ENCODE data around the gene C1QTNF8.

The C1QTNF8 gene

GRCh38 chr16:1096169-1097082 is at the start of gene C1QTNF8:
Gene C1QTNF8, minus strand, starts transcription at chr16:1096244. Its CDS starts 1,322 bp downstream, at chr16:1094922.
- no peak for DNase-seq

- no peak for DNase-seq
These were observed 49.5 kb upstream of the C1QTNF8 start for GRCh38 chr16:1145383-1146100.

GRCh38 chr16:1144476-1145382 is 48.7 kb upstream of the C1QTNF8 start:
- no peak for DNase-seq

- DNase-seq = no peak
These were observed 47.9 kb upstream of the C1QTNF8 start for GRCh38 chr16:1143761-1144450.

GRCh38 chr16:1142911-1143310 is 46.9 kb upstream of the C1QTNF8 start:
- DNase-seq = no peak

GRCh38 chr16:1141716-1142115 is 45.7 kb upstream of the C1QTNF8 start:
- DNase-seq = no peak

GRCh38 chr16:1141191-1141590 is 45.1 kb upstream of the C1QTNF8 start:
- no peak for DNase-seq

- no peak for DNase-seq
These were observed 44.6 kb upstream of the C1QTNF8 start for GRCh38 chr16:1140582-1141162.

GRCh38 chr16:1137604-1138003 is 41.6 kb upstream of the C1QTNF8 start:
- no peak for DNase-seq

- DNase-seq = no peak
These were observed 39.4 kb upstream of the C1QTNF8 start for GRCh38 chr16:1135459-1135825.

- no peak for DNase-seq
These were observed 38.9 kb upstream of the C1QTNF8 start for GRCh38 chr16:1134776-1135458.

- DNase-seq = no peak
These were observed 37.9 kb upstream of the C1QTNF8 start for GRCh38 chr16:1133810-1134520.

- DNase-seq = no peak
These were observed 37.2 kb upstream of the C1QTNF8 start for GRCh38 chr16:1133271-1133670.

GRCh38 chr16:1132431-1132830 is 36.4 kb upstream of the C1QTNF8 start:
- DNase-seq = no peak

- DNase-seq = no peak
These were observed 35.4 kb upstream of the C1QTNF8 start for GRCh38 chr16:1131378-1131994.

- DNase-seq = no peak
These were observed 34.3 kb upstream of the C1QTNF8 start for GRCh38 chr16:1130382-1130781.

- no peak for DNase-seq
These were observed 33.3 kb upstream of the C1QTNF8 start for GRCh38 chr16:1129106-1129960.

GRCh38 chr16:1127971-1128715 is 32.1 kb upstream of the C1QTNF8 start:
- no peak for DNase-seq
